ENCODE measurements around the gene HIBCH.

DNA sequence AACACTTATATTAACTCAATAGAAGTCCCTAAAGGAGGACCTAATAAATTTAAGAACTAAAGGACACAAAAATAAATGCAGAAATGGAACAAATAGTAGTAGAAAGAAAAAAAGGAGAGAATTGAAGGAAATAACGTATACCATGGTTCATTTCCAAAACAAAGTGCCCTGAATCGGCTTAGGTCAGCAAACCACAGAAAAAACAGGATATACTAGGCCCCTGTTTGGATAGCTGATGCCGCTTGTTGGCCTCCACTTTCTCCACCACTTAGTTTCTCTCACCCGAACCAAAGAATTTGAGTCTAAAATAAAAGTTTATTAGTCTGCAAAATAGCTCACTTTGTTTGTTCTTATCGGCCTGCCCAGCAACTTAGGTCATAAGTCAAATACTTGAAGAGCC is 100.4 kb downstream of the HIBCH start:
- TF ChIP-seq CTCF (IDR thresholded peaks at IDR 0.05) = no peak
- TF ChIP-seq POLR2AphosphoS5 (IDR thresholded peaks at IDR 0.05; ENCODE audit: low read depth, low read length) = no peak
- TF ChIP-seq REST (IDR thresholded peaks at IDR 0.05; ENCODE audit: insufficient read depth in 1 of 2, low read depth in 2 of 2, low read length in 1 of 2) = no peak
- no peak for TF ChIP-seq TCF7L2 (IDR thresholded peaks at IDR 0.05; ENCODE audit: low read depth, low read length)
- TF ChIP-seq SIN3A (IDR thresholded peaks at IDR 0.05; ENCODE audit: borderline replicate concordance, insufficient read depth, low read depth, low read length) = no peak
